Stimulated activated naive CD8-positive, alpha-beta T cell treated with anti-CD3 and anti-CD28 coated beads, Interleukin-15, amount 100 ng/mL, for 72 hours (primary cell): ENCODE measurements around the gene SUMO3.

ENCODE experiments used
- ATAC-seq: fragments of 150-1000 bp; cut with Tn5 transposase; 2 replicates; pipeline ENCODE4 v1.10.0; 2021; ENCODE audit warnings: mild to moderate bottlenecking, moderate library complexity
- DNase-seq, 2 donors: peaks; one replicate each; pipeline ENCODE4 v3.0.0; 2021 to 2022
- H3K27ac Mint-ChIP-seq, 2 donors: one replicate each; pipeline ENCODE4 v1.8.0; 2022; ENCODE audit warnings: mild to moderate bottlenecking in 2 of 2, mixed read lengths in 2 of 2, moderate library complexity in 2 of 2
- H3K27me3 Mint-ChIP-seq: one replicate; pipeline ENCODE4 v1.8.0; 2022; ENCODE audit warnings: mixed read lengths
- H3K4me1 Mint-ChIP-seq: one replicate; pipeline ENCODE4 v1.8.0; 2022; ENCODE audit warnings: mild to moderate bottlenecking, mixed read lengths
- H3K4me3 Mint-ChIP-seq, 2 donors: one replicate each; pipeline ENCODE4 v1.8.0; 2022; ENCODE audit warnings: mild to moderate bottlenecking in 2 of 2, mixed read lengths in 2 of 2, moderate library complexity in 1 of 2
- H3K9me3 Mint-ChIP-seq, 2 donors: one replicate each; pipeline ENCODE4 v1.8.0; 2022; ENCODE audit warnings: mixed read lengths in 2 of 2

Gene SUMO3

DNA sequence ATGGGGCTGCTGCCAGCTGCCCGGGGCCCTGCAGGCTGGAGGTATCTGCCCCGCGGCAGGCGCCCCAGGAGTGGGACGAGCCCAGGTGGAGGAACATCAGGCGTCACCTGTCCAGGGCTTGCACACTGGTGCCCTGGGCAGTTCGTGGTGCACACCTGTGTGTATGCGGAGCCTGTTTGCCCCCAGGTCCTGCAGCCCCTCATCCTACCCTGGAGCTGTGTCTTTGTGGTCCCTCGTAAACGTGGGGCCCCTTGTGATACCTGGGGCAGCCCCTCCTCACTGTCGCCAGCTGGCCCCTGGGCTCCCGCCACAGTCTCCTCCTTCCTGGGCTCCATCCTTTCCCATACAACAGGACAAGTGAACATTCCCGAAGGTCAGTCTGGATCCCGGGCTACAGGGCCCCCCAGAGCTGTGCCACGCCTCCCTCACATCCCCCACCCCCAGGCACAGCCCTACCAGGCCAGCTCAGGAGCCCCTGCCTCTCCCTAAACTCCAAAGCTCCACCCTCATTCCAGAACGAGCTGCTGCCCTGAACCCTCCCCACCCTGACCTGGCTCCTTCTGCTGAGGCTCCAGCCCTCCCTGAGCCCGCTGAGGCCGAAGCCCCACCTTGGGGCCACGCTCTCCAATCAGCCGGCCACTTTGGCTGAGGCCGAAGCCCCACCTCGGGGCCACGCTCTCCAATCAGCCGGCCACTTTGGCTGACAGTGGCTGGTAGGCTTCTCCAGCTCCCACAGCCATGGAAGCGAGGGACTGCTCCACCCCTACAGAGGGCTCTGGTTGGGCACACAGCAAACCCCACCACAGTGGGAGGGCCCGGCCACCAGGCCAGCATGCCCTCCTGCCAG lies 58.9 kb downstream of the SUMO3 start:
- Mint-ChIP-seq H3K4me3 (no peak overlapping the region), H3K27me3 (no peaks in the 10 kb centered on the region), H3K27ac (no peak overlapping the region), H3K4me1 (no peaks in the 10 kb centered on the region), H3K9me3 (no peaks in the 10 kb centered on the region)
- DNase-seq = no peak
- ATAC-seq = no peak

DNA sequence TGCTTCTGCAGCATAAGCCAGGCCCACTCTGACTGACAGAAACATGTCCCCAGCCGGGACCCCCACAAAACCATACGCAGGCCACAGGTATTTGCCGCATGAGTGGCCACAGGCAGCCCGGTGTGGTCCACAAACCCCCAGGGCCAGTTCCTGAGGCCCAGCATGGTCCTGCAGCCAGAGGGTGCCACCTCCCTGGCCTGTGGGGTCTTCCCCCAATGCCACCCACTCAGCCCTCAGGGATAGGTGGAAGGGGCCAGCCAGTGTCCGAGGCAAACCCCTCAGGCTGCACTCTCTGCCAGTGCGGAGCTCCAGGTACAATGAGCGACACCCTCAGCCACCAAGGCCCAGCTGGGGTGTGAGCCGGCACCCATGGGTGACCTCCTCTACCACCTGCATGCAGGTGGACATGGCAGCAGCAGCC lies 59.7 kb downstream of the SUMO3 start:
- no peak overlapping the region for H3K4me3 Mint-ChIP-seq
- ATAC-seq (no peak), DNase-seq (no peak)
- no peaks in the 10 kb centered on the region for H3K27me3 Mint-ChIP-seq
- H3K9me3 Mint-ChIP-seq = no peaks in the 10 kb centered on the region
- no peak overlapping the region for H3K27ac Mint-ChIP-seq
- no peaks in the 10 kb centered on the region for H3K4me1 Mint-ChIP-seq

DNA sequence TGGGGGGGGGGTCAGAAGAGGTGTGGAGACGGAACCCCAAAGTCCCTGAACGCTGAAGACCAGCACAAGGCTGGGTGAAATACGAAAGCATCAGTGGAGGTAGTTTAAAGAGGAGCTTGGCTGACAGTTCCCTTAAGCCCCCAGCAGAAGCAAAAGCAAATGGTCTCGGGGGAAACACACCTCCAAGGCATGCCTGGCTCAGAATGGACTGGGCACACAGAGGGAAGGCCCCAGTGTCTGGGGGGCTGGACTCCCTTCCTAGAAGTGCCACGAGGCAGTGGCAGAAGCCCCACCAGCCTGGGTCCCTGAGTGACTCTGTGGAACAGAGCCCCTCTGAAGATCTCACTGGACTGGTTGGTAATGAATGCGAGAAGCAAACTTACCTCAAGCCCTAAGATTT lies 60.1 kb downstream of the SUMO3 start:
- no peaks in the 10 kb centered on the region for H3K27me3 Mint-ChIP-seq
- H3K9me3 Mint-ChIP-seq = no peaks in the 10 kb centered on the region
- no peak overlapping the region for H3K27ac Mint-ChIP-seq
- ATAC-seq (no peak), DNase-seq (no peak)
- no peak overlapping the region for H3K4me3 Mint-ChIP-seq
- no peaks in the 10 kb centered on the region for H3K4me1 Mint-ChIP-seq

DNA sequence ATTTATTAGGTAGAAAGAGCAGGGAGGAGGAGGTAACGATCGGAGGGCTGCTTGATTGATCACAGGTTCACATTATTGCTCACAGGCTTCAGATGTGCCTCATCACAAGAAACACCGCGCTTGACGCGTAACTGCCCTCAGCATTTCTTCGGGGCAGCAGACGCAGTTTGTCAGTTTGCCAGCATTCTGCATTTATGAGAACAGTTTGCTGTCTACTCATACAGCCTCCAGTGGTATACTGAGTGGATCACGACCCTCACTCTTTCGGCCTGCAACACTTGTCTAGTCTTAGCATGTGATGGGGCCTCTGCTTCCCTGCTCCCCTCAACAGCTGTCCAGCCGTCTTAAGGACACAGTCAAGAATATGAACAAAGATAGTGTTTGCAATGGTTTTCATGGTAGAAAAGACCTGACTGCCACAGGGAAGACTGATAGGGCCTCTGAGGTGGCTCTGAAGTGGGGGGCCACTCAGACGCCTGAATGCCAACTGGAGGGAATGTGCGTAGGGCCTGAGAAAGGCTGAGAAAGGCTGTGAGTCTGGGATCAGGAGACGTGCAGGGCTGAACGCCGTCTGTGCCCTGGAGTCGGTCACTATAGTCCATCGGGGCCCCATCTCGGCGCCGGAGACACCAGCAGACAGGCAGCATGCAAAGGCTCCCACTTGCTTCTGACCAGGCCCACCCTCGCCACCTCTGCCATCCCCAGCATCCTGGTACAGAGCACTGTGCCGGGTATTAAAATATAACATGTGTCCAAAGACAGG lies 61.3 kb downstream of the SUMO3 start:
- Mint-ChIP-seq H3K4me1 (no peaks in the 10 kb centered on the region), H3K4me3 (no peak overlapping the region), H3K27ac (peak overlapping the region in 1 of 2 donors; percentile 65), H3K27me3 (no peaks in the 10 kb centered on the region), H3K9me3 (no peaks in the 10 kb centered on the region)
- DNase-seq (no peak), ATAC-seq (no peak)
